HAP-1 (cell line): ENCODE results near the gene VPS45.

ENCODE experiments used
- DNase-seq, 2 experiments: peaks; one replicate each; pipeline ENCODE4 v3.0.0-alpha.2; 2016 to 2020; ENCODE audit warnings: low spot score in 2 of 2
- H3K27me3 ChIP-seq: fragments of 250-450 bp; sonication (Bioruptor Pico); 2 replicates; pipeline ENCODE4 v1.5.1; 2020; ENCODE audit warnings: low read depth, mild to moderate bottlenecking, moderate library complexity
- H3K36me3 ChIP-seq: fragments of 250-450 bp; sonication (Bioruptor Pico); replicated peaks from 2 replicates; pipeline ENCODE4 v1.5.1; 2020; ENCODE audit warnings: mild to moderate bottlenecking
- H3K4me1 ChIP-seq: fragments of 250-450 bp; sonication (Bioruptor Pico); 2 replicates; pipeline ENCODE4 v1.5.1; 2020; ENCODE audit warnings: mild to moderate bottlenecking
- H3K4me3 ChIP-seq: fragments of 250-450 bp; sonication (Bioruptor Pico); 2 replicates; pipeline ENCODE4 v1.5.1; 2020; ENCODE audit warnings: mild to moderate bottlenecking, moderate library complexity
- H3K9me3 ChIP-seq: fragments of 250-450 bp; sonication (Bioruptor Pico); 2 replicates; pipeline ENCODE4 v1.5.1; 2020; ENCODE audit warnings: mild to moderate bottlenecking, moderate library complexity
- in situ Hi-C: fragments of 300-500 bp; cut with MboI; formaldehyde crosslinking; loops from 3 replicates; pipeline ENCODE4 v1.14.3; 2020; ENCODE audit warnings: low sequenced_read_pairs, inconsistent platforms, mixed read lengths

The VPS45 gene

DNA sequence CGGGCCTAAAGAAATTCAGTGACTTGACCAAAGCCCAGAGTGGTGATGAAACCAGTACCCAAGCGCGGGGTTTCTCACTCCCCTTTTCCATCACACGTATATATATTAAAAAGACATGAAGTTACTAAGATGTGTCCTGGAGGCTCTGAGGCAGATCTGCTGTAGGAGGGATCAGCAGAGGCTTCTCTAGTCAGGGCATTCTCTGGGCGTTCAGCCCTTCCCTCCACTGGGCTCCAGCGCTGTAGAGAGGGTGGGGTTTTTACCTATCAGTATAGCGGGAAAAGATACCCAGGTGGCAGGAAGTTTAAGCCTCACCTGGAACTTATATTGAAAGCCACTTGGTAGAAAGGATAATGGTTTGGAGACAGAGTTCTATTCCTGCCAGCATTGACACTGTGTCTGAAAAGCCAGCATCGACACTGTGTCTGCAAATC, 81.3 kb downstream of the VPS45 start:
- H3K9me3 ChIP-seq, result no peaks in the 10 kb centered on the region
- H3K4me3 ChIP-seq, result peak overlapping the region; percentile 76
- peaks cover 9% of the 10 kb centered on the region for H3K36me3 ChIP-seq
- H3K4me1 ChIP-seq, result peaks cover 10% of the 10 kb centered on the region
- H3K27me3 ChIP-seq, result no peaks in the 10 kb centered on the region
- DNase-seq, result no peak
- in situ Hi-C loops, result no loop called here

DNA sequence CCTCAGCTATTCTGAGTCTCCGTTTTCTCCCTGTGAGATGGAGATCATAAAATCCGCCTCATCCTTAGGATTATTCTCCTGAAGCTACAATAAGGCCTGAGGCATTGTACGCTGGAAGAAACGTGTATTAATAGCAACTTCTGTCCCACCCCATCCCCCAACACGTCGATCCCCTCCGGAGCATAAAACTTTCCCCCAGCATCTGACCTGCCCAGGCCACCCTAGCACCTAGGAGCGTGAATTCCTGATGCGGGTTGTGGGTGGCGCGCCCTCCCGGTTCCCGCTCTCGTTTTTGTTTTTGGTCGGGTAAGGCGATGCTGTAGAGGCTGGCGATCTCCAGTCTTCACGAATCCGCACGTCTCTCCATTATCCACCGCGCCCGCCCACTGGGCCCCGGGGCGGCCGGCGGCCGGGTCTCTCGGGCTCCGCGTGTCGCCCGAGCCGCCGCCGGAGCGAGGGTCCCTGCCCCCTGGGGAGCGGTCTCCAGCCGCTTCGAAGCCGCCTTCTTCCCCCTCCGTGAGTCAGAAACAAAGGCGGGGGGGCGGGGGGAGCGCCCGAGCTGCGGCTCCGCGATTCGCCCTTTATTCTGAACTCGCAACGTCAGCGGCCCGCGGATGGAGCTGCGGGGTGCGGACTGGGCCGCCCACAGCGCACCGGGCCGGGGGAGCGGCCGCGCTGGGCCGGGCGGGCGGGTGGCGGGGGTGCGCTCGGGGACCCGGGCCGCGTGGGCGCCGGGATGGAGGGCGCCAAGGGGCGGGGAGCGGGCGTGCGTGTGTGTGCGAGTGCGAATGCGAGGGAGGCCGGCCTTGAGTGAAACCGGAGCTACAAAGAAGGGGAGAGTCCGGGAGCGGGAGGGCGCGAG, 81.9 kb downstream of the VPS45 start, which contains the start of gene PLEKHO1:
Gene PLEKHO1 (plus strand): TSS at position 646 of the 862 bp plus-strand sequence. CDS start 342 bp downstream, outside the sequence.
- Histone ChIP-seq H3K9me3 (no peaks in the 10 kb centered on the region), H3K36me3 (peaks cover 14% of the 10 kb centered on the region), H3K4me3 (peak within 1 kb of the TSS; percentile 76), H3K4me1 (peaks cover 10% of the 10 kb centered on the region), H3K27me3 (no peaks in the 10 kb centered on the region)
- DNase-seq, result peak; percentile 63 to 80
- in situ Hi-C loops, result loop anchor here (25.0 kb wide), 1 partner anchor 237 kb away; the partner anchor contains the start of gene SV2A

GRCh38 chr1:150150133-150151021, 82.8 kb downstream of the VPS45 start:
- Histone ChIP-seq H3K36me3 (peaks cover 22% of the 10 kb centered on the region), H3K4me3 (peak overlapping the region; percentile 76), H3K27me3 (no peaks in the 10 kb centered on the region), H3K4me1 (peaks cover 10% of the 10 kb centered on the region), H3K9me3 (no peaks in the 10 kb centered on the region)
- DNase-seq, result peak in 1 of 2 experiments; percentile 37
- in situ Hi-C loops, result loop anchor here (25.0 kb wide), 1 partner anchor 238 kb away; the partner anchor contains the start of gene SV2A

- Histone ChIP-seq H3K4me3 (peak overlapping the region; percentile 76), H3K36me3 (peaks cover 34% of the 10 kb centered on the region), H3K4me1 (peaks cover 10% of the 10 kb centered on the region), H3K9me3 (no peaks in the 10 kb centered on the region), H3K27me3 (no peaks in the 10 kb centered on the region)
- DNase-seq, result no peak
- in situ Hi-C loops, result loop anchor here (25.0 kb wide), 1 partner anchor 239 kb away; the partner anchor contains the start of gene SV2A
Measured at GRCh38 chr1:150151291-150152181, 84.0 kb downstream of the VPS45 start.

DNA sequence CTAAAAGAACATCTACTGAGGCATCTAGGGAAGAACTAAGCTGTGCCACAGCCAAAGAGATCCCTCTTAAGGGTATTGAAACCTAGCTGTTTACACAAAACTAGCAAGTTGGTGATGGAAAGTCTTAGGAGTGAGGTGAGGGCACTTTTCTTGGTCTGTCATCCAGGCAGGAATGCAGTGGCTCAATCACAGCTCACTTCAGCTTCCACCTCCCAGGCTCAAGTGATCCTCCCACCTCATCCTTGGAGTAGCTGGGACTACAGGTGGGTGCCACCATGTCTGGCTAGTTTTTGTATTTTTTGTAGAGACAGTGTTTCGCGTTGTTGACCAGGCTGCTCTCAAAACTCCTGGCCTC, 84.6 kb downstream of the VPS45 start:
- Histone ChIP-seq H3K4me1 (peaks cover 10% of the 10 kb centered on the region), H3K9me3 (no peaks in the 10 kb centered on the region), H3K27me3 (no peaks in the 10 kb centered on the region), H3K4me3 (peak overlapping the region; percentile 76; the same call in 1 of the 2 replicates), H3K36me3 (peaks cover 40% of the 10 kb centered on the region)
- in situ Hi-C loops, result loop anchor here (25.0 kb wide), 1 partner anchor 240 kb away; the partner anchor contains the start of gene SV2A
- no peak for DNase-seq

DNA sequence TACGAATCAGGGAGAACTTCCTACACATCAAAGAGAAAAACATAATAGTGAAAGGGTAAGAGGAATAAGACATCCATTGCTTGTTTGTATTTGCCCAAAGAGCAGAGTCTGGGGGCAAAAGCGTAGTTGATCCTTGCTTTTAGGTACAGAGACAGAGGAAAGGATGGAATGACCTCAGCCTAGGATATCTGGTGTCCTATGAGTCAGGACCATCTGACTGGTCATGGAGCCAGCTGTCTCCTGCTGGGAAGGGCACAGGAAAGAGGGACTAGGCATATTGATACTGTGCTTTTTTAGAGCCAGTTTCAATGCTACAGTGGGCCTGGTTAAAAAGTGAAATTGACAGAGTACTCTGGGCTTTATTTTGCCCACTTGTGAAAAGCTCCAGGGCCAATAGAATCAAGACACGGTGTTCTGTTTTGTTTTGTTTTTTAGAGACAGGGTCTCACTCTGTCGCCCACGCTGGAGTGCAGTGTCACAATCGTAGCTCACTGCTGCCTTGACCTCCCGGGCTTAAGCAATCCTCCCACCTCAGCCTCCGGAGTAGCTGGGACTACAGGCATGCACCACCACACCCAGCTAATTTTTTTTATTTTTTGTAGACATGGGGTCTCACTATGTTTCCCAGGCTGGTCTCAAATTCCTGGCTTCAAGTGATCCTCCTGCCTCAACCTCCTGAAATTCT, 85.3 kb downstream of the VPS45 start:
- Histone ChIP-seq H3K9me3 (no peaks in the 10 kb centered on the region), H3K27me3 (no peaks in the 10 kb centered on the region), H3K4me1 (peaks cover 10% of the 10 kb centered on the region), H3K4me3 (no peak overlapping the region), H3K36me3 (peaks cover 48% of the 10 kb centered on the region)
- no peak for DNase-seq
- in situ Hi-C loops, result loop anchor here (25.0 kb wide), 1 partner anchor 241 kb away; the partner anchor contains the start of gene SV2A

GRCh38 chr1:150154143-150154542, 86.6 kb downstream of the VPS45 start:
- Histone ChIP-seq H3K27me3 (no peaks in the 10 kb centered on the region), H3K4me3 (no peak overlapping the region), H3K9me3 (no peaks in the 10 kb centered on the region), H3K36me3 (peaks cover 55% of the 10 kb centered on the region), H3K4me1 (peaks cover 6% of the 10 kb centered on the region)
- DNase-seq, result no peak
- in situ Hi-C loops, result loop anchor here (25.0 kb wide), 1 partner anchor 242 kb away; the partner anchor contains the start of gene SV2A

DNA sequence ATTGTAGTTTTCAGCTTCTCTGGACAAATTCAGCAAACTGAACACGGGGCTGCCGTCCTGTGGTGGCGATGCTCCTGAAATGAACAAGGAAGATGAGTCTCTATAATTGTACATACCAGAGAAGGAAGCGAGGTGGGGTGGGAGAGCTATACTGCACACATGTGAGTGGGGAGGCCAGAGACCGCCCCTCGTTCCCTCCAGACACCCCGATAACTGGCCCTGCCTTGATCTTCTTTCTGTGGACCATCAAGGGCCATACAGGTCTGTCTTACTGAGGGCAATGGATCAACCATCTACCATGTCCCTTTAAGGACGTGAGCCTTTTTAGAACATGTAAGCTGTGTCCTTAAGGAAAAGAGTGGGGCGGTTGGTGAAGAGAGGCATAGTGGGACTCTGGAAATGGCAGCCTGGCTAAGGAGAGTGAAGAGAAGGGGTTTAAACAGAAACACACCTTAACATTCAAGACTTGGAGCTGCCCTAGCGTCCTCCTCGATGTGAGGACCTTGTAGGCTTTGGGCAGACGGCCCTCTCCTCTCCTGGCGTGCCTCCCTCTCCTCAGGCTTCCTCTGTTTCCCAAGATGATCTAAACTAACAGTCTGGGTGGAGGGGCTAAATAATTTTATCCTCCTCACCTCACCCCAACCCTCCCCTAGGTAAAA, 88.0 kb downstream of the VPS45 start:
- Histone ChIP-seq H3K4me3 (no peak overlapping the region), H3K27me3 (no peaks in the 10 kb centered on the region), H3K4me1 (peaks cover 6% of the 10 kb centered on the region), H3K9me3 (no peaks in the 10 kb centered on the region), H3K36me3 (peaks cover 57% of the 10 kb centered on the region)
- no peak for DNase-seq
- in situ Hi-C loops, result loop anchor here (25.0 kb wide), 1 partner anchor 243 kb away; the partner anchor contains the start of gene SV2A

GRCh38 chr1:150156868-150157603, 89.5 kb downstream of the VPS45 start:
- in situ Hi-C loops, result loop anchor here (25.0 kb wide), 1 partner anchor 245 kb away; the partner anchor contains the start of gene SV2A
- no peaks in the 10 kb centered on the region for H3K27me3 ChIP-seq
- no peak for DNase-seq
- H3K9me3 ChIP-seq, result no peaks in the 10 kb centered on the region
- H3K4me1 ChIP-seq, result peaks cover 1% of the 10 kb centered on the region
- no peak overlapping the region for H3K4me3 ChIP-seq
- peaks cover 53% of the 10 kb centered on the region for H3K36me3 ChIP-seq

DNA sequence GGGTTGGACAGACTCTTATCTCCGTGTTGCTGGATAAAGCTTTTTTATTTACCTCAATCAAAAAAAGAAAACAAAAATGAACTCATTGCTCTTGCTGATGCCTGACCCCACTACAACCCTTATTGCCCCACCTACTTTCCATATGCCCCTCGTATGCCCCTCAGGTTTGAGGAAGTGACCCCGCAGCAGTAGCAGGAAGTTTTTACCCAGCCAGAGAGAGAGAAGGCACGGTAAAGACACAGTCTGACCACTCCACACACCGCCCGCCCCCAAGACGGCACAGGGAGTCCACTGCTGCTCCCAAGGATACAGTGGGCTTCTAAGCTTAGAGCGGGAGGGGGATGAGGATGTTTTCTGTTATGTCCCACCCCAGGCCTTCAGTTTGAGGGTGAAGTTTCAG, 92.0 kb downstream of the VPS45 start:
- Histone ChIP-seq H3K36me3 (peaks cover 43% of the 10 kb centered on the region), H3K27me3 (no peaks in the 10 kb centered on the region), H3K4me1 (peaks cover 16% of the 10 kb centered on the region), H3K9me3 (no peaks in the 10 kb centered on the region), H3K4me3 (no peak overlapping the region)
- in situ Hi-C loops, result loop anchor here (25.0 kb wide), 1 partner anchor 247 kb away; the partner anchor contains the start of gene SV2A
- no peak for DNase-seq

- in situ Hi-C loops, result loop anchor here (25.0 kb wide), 1 partner anchor 249 kb away; the partner anchor contains the start of gene SV2A
- Histone ChIP-seq H3K4me1 (peaks cover 16% of the 10 kb centered on the region), H3K4me3 (no peak overlapping the region), H3K27me3 (no peaks in the 10 kb centered on the region), H3K9me3 (no peaks in the 10 kb centered on the region), H3K36me3 (peaks cover 28% of the 10 kb centered on the region)
- no peak for DNase-seq
Measured at GRCh38 chr1:150160964-150161621, 93.5 kb downstream of the VPS45 start.
